ENCODE data around the gene CCDC17.

The CCDC17 gene

DNA sequence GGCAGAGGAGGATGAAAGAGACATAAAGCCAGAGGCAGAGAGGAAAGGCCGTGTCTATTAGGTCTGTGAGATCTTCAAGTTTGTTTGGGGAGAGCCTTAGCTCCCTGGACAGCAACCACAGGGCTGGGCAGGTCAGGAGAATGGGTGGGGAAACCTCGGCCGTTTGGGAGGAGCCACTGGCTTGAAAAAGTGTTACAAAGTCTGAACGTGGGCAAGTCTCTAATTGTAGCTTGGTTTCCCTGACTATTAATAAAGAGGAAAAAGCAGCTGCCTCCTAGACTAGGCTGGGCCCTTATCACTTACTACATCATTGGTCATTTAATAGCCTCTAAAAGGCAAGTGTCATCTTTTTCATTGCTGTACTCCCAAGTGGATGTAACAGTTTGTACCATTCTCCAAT, at the start of gene CCDC17:
CCDC17 (minus strand) TSS at position 83 of the 400 bp plus-strand sequence. CDS start 145 bp downstream, outside the sequence.
- DNase-seq (ENCODE audit: low read depth), result no peak

GRCh38 chr1:45669859-45670655, 46.2 kb upstream of the CCDC17 start:
- peak; percentile 46 for DNase-seq (ENCODE audit: low read depth)

GRCh38 chr1:45669379-45669778, 45.5 kb upstream of the CCDC17 start:
- DNase-seq (ENCODE audit: low read depth), result no peak

GRCh38 chr1:45668526-45668925, 44.7 kb upstream of the CCDC17 start:
- no peak for DNase-seq (ENCODE audit: low read depth)

DNA sequence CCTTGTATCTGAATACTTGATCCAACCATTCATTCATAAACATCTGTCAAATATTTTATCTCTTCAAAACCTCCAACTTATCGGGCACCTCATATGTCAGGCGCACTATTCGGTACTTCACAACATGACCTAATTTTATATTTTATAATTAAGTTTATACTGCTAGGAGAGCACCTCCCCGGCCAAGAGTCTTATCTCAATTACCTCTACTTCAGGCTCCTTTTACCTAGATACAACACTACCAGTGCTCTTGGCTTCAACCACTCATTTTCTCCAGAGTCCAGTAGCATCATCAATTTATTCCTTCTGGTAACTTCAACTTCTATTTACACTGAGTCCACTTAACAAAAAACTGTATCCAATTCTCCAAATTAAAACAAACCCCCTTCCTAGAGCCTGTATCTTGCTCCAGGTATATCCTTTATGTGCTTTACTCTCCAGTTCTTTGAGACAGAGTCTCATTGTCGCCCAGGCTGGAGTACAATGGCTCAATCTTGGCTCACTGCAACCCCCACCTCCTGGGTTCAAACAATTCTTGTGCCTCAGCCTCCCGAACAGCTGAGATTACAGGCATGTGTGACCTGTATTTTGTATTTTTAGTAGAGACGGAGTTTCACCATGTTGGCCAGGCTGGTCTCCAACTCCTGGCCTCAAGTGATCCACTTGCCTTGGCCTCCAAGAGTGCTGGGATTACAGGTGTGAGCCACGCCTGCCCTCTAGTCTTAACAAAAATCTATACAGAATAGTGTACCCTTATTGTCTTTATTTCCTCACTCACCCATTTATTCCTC, 43.7 kb upstream of the CCDC17 start:
- no peak for DNase-seq (ENCODE audit: low read depth)

GRCh38 chr1:45666836-45667235, 43.0 kb upstream of the CCDC17 start:
- no peak for DNase-seq (ENCODE audit: low read depth)

DNA sequence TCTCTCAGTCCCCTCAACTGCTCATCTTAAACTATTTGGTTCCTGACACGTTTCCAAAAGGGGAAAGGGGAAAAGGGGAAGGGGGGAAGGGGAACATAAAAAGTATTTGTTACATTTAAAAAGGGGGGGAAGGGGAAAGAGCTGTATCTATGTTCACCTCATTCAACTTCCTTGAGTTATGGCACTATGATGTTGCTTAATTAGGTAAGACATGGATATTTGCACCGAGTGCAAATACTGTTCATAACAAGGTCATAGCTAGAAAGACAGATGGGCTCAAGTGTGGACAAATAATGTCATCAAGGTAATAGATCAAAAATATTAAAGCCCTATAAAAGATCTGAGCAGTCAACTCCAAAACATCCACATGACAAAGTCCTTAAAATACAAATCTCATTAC, 36.5 kb upstream of the CCDC17 start:
- DNase-seq (ENCODE audit: low read depth), result no peak

GRCh38 chr1:45659222-45659621, 35.4 kb upstream of the CCDC17 start:
- no peak for DNase-seq (ENCODE audit: low read depth)

DNA sequence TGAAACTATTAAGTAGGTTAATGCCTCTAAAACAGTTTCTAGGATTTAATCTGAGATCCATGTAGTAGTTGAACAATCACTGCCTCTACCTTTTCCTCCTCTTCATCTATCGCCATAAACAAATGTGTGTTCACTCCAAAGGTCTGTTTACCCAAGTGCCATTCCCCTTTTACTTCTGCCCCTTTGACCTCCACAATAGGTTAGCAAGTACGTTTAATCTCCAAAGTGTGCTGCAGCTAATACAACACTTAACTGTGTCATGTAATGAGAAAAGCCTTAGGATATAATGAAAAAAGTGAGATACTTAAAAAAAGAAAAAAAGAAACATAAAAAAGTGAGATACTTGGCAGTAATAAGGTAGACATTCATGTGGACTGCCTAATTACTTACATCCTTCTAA, 34.3 kb upstream of the CCDC17 start:
- DNase-seq (ENCODE audit: low read depth), result no peak

GRCh38 chr1:45656573-45657226, 32.8 kb upstream of the CCDC17 start:
- DNase-seq (ENCODE audit: low read depth), result no peak

GRCh38 chr1:45654540-45655280, 30.9 kb upstream of the CCDC17 start:
- no peak for DNase-seq (ENCODE audit: low read depth)

DNA sequence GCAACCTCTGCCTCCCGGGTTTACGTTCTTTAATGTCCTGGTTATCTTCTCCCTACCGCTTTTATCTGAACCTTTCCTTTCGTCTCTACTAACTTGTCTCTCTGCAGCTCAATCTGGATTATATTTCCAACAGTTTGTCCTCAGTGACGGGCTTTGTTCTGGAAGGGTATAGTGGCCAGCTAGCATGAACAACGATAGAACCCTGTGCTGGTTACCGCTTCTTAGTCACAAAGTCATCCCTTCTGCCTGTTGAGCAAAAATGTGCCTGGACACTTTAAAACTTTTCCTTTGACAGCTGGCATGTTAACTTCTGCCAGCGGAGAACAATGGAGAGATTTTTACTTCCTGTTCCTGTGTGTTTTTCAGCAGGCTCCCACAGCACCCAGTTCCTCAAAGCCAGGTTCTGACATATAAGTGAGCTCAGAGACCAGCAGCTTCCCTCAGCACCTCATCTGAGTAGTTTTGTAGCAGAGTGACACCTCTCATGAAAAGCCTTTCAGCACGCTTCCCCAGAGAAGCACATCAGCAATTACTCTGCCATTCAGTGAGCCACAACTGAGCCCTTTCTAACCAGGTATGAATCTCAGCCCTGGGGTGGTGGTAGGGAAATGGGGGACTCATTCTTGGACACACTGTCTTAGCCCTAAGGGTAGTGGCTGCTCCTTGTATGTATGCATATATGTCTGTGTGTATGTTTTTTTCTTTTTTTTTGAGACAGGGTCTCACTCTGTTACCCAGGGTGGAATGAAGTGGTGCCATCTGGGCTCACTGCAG, 23.6 kb upstream of the CCDC17 start:
- DNase-seq (ENCODE audit: low read depth), result no peak

- no peak for DNase-seq (ENCODE audit: low read depth)
Measured at GRCh38 chr1:45644661-45645060, 20.8 kb upstream of the CCDC17 start.

DNA sequence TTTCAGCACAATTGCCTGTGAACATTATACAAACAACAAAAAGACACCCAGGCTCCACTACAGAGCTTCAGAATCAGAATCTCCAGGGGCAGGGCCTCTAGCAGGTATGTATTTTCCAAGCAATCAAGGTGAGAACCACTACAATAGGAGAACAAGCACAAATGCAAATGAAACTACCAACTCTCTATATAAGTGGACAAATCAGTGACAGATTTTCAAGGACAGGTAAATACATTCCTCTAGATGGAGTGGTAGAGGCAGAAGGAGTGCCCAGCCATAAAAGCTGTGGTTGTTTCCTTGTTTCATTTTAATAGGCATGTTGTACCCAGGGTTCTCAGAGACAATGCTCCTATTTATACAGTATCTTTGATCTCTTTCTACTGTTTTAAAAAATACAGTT, 20.1 kb upstream of the CCDC17 start:
- DNase-seq (ENCODE audit: low read depth), result no peak

DNA sequence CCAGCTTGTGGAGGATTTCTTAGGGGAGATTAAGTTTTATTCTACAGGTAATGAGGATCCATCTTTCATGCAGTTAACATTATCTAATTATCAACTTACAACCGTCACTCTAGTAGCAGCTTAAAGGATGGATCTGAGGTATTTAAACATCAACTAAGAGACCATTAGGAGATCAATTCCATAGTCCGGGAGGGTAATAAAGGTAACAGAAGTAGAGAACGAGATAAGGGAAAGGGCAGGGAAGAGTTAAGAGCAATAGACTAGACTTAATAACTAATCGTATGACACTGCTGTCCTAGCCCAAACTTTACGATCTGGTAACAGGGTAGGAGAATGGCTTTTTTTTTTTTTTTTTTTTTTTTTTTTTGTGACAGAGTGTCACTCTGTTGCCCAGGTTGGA, 19.5 kb upstream of the CCDC17 start:
- DNase-seq (ENCODE audit: low read depth), result no peak

DNA sequence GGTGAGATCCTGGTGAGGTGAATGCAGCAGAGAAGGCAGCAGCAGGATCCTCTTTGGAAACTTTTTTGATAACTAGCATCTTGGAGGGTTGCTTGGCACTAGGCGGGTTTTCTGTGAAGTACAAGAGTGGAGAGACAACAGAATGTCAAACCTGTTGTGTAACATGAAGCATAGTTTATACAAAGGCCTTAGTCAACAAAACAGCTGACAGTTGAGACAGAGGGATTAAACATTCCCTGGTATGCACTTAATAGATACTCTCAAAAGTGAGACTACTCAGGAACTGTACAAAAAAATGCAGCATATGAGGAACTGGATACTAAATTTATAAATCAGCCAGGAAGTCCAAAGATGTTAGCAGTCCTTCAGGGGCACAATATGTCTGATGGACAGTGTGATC, 16.4 kb upstream of the CCDC17 start:
- no peak for DNase-seq (ENCODE audit: low read depth)

DNA sequence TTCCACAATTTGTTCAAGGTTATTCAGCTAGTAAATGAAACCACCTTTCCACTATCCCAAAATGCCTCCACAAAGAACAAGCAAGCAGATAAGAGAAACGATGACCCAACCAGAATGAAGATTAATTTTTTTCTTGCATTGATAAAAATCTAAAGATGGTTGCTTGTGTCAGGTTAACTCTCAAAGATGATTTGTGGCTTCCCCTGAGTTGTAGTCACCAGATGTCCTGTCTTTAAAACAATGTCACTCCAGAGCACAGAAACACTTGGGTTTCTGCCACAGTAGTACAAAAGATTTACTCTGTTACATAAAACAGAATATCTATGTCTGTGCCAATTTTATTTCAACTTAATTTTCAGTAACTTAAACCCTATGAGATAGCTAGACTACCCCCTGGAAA, 11.4 kb upstream of the CCDC17 start:
- DNase-seq (ENCODE audit: low read depth), result no peak

- no peak for DNase-seq (ENCODE audit: low read depth)
Measured at GRCh38 chr1:45630429-45630828, 6.6 kb upstream of the CCDC17 start.

GRCh38 chr1:45629035-45629434, 5.2 kb upstream of the CCDC17 start:
- no peak for DNase-seq (ENCODE audit: low read depth)

GRCh38 chr1:45622524-45623394, 1.1 kb downstream of the CCDC17 start:
- DNase-seq (ENCODE audit: low read depth), result no peak

Data from ELR (cell line).